Heart left ventricle (tissue), 13 donors: ENCODE data around the gene SMR3B.

Experiments
- POLR2A ChIP-seq, 2 donors: fragments of 450-650 bp; IDR thresholded peaks; one replicate each; pipeline ENCODE4 v1.6.1; 2017; ENCODE audit warnings: antibody characterized with exemption in 2 of 2, mild to moderate bottlenecking in 2 of 2, moderate library complexity in 2 of 2
- TF ChIP-seq, protein P1 (sequence below), 12 donors: fragments of 200-600 bp; sonication (generic) in 4 of 12; IDR thresholded peaks; one replicate each; pipeline versions ENCODE4 v1.5.0 to v1.8.0; 2018 to 2022; ENCODE audit warnings: antibody characterized with exemption in 12 of 12, mild to moderate bottlenecking in 5 of 12
- donor health status: ischemic (EF 13 %, LVEDD 7.1; RV severe dilation, severe dysfunction).
- donor health status: DM: no; HTN: yes; CAD: no.
- donor health status: DM: no; HTN: no; CAD: no.
- donor health status: ischemic (EF 25% LVEDD 6.9; RV normal size, moderate dysfunction).
- donor health status: ischemic (EF 25% LVEDD 5.7; RV mildly dilated, moderate dysfunction).
- donor health status: ischemic (EF 35%, LVEDD 5.7; RV mildly dilated, moderate dysfunction).
- donor health status: nonischemic (EF 11% LVEDD 7.7; RV severe dilation, severe dysfunction).
- donor health status: DM: yes; HTN: yes; CAD: no.
- donor health status: PGD.
- donor health status: ischemic (EF 29% LVEDD 5.4; RV normal size, mild dysfunction).
- donor health status: nonischemic (EF 23%, LVEDD 6.1; RV moderate dilation, normal function).

DNA sequence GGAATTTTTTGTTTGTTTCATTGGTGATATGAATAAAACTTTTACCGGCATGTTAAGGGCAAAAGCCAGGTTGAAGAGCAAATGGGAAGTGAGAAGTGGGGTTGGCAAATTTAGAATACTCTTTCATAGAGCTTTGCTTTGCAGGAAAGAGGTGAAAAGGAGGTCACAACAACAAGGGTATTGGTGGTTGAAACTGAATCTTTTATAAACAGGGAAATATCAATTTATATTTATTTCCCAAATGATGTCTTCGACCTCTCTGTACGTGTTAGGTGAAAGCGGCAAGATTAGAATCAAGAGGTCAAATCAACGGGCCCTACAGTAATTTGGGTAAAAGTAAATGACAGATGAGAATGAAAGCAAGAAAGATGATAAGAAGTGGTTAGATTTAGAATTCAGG lies 18.9 kb upstream of the SMR3B start:
- TF ChIP-seq, protein P1, sequence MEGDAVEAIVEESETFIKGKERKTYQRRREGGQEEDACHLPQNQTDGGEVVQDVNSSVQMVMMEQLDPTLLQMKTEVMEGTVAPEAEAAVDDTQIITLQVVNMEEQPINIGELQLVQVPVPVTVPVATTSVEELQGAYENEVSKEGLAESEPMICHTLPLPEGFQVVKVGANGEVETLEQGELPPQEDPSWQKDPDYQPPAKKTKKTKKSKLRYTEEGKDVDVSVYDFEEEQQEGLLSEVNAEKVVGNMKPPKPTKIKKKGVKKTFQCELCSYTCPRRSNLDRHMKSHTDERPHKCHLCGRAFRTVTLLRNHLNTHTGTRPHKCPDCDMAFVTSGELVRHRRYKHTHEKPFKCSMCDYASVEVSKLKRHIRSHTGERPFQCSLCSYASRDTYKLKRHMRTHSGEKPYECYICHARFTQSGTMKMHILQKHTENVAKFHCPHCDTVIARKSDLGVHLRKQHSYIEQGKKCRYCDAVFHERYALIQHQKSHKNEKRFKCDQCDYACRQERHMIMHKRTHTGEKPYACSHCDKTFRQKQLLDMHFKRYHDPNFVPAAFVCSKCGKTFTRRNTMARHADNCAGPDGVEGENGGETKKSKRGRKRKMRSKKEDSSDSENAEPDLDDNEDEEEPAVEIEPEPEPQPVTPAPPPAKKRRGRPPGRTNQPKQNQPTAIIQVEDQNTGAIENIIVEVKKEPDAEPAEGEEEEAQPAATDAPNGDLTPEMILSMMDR (IDR thresholded peaks at IDR 0.05), result no peak
- TF ChIP-seq POLR2A (IDR thresholded peaks at IDR 0.05), result no peak
